ENCODE data around the gene TENM4.

DNA sequence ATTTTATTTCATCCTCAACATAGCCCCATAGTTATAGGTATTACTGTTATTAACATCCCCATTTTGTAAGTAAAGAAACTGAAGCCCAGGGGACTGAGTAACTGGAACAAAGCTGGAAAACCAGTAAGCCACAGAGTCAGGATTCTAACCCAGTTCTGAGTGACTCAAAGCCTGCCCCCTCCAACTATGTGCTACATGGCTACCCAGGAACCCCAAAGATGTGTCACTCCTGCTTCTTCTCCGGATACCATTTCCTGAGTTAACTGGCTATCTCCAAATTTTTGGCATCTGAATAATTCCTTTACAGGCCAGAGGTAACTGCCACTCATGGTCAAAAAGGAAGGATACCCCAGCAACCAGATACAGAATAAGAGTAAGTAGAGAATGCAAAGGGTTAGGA, 43.6 kb downstream of the TENM4 start:
- no peak for TF ChIP-seq POLR2A (IDR thresholded peaks at IDR 0.05)
- TF ChIP-seq, protein P1, sequence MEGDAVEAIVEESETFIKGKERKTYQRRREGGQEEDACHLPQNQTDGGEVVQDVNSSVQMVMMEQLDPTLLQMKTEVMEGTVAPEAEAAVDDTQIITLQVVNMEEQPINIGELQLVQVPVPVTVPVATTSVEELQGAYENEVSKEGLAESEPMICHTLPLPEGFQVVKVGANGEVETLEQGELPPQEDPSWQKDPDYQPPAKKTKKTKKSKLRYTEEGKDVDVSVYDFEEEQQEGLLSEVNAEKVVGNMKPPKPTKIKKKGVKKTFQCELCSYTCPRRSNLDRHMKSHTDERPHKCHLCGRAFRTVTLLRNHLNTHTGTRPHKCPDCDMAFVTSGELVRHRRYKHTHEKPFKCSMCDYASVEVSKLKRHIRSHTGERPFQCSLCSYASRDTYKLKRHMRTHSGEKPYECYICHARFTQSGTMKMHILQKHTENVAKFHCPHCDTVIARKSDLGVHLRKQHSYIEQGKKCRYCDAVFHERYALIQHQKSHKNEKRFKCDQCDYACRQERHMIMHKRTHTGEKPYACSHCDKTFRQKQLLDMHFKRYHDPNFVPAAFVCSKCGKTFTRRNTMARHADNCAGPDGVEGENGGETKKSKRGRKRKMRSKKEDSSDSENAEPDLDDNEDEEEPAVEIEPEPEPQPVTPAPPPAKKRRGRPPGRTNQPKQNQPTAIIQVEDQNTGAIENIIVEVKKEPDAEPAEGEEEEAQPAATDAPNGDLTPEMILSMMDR (IDR thresholded peaks at IDR 0.05), result no peak
